MM.1S (cell line): ENCODE results near the gene SLC26A11.

ENCODE experiments used
- DNase-seq: peaks from one replicate; pipeline ENCODE4 v3.0.0-alpha.2; 2015
- H2AFZ ChIP-seq: fragments of 300-600 bp; sonication (generic); 2 replicates; pipeline ENCODE4 v1.6.0; 2016; ENCODE audit warnings: antibody characterized with exemption, low read length
- H3F3A ChIP-seq: fragments of 300-600 bp; sonication (generic); 2 replicates; pipeline ENCODE4 v1.6.1; 2016; ENCODE audit warnings: mild to moderate bottlenecking, antibody characterized with exemption, low read length, moderate library complexity, mixed read lengths; ENCODE audit not compliant: insufficient read depth
- H3K27ac ChIP-seq: fragments of 300-600 bp; sonication (generic); 2 replicates; pipeline ENCODE4 v1.5.1; 2016; ENCODE audit warnings: mild to moderate bottlenecking, low read length
- H3K27me3 ChIP-seq: fragments of 300-600 bp; sonication (generic); replicated peaks from 2 replicates; pipeline ENCODE4 v1.6.0; 2016; ENCODE audit warnings: low read length; ENCODE audit not compliant: insufficient read depth
- H3K36me3 ChIP-seq: fragments of 300-600 bp; sonication (generic); replicated peaks from 2 replicates; pipeline ENCODE4 v1.6.1; 2016; ENCODE audit warnings: mild to moderate bottlenecking, low read length, mixed read lengths; ENCODE audit not compliant: insufficient read depth
- H3K4me1 ChIP-seq: fragments of 300-600 bp; sonication (generic); 2 replicates; pipeline ENCODE4 v1.6.1; 2016; ENCODE audit warnings: low read length, mixed read lengths
- H3K4me2 ChIP-seq: fragments of 300-600 bp; sonication (generic); 2 replicates; pipeline ENCODE4 v1.6.0; 2016; ENCODE audit warnings: low read depth, low read length
- H3K4me3 ChIP-seq: fragments of 300-600 bp; sonication (generic); 2 replicates; pipeline ENCODE4 v1.5.1; 2016; ENCODE audit warnings: low read length, mixed read lengths
- H3K79me2 ChIP-seq: fragments of 300-600 bp; sonication (generic); 2 replicates; pipeline ENCODE4 v1.6.1; 2016; ENCODE audit warnings: mixed run types, low read length, mixed read lengths
- H3K9ac ChIP-seq: fragments of 300-600 bp; sonication (generic); 2 replicates; pipeline ENCODE4 v1.6.1; 2016; ENCODE audit warnings: low read length, mixed read lengths
- H3K9me2 ChIP-seq: fragments of 300-600 bp; sonication (generic); replicated peaks from 2 replicates; pipeline ENCODE4 v1.6.1; 2016; ENCODE audit warnings: mild to moderate bottlenecking, low read length, mixed read lengths; ENCODE audit not compliant: insufficient read depth
- H3K9me3 ChIP-seq: fragments of 300-600 bp; sonication (generic); replicated peaks from 2 replicates; pipeline ENCODE4 v1.6.1; 2016; ENCODE audit warnings: mild to moderate bottlenecking, low read length, mixed read lengths; ENCODE audit not compliant: insufficient read depth
- H4K20me1 ChIP-seq: fragments of 300-600 bp; sonication (generic); 2 replicates; pipeline ENCODE4 v1.6.1; 2016; ENCODE audit warnings: mild to moderate bottlenecking, low read length, moderate library complexity, mixed read lengths; ENCODE audit not compliant: insufficient read depth
- EZH2 ChIP-seq: fragments of 300-600 bp; sonication (generic); optimal IDR thresholded peaks from 2 replicates; pipeline ENCODE3; 2017; ENCODE audit warnings: low read depth, mild to moderate bottlenecking, antibody characterized with exemption, low read length, mixed read lengths
- EZH2phosphoT487 ChIP-seq: fragments of 300-600 bp; sonication (generic); IDR thresholded peaks from 2 replicates; pipeline ENCODE4 v1.6.1; 2018; ENCODE audit warnings: antibody characterized with exemption, low read length
- TF ChIP-seq, protein P1 (sequence below): fragments of 300-600 bp; sonication (generic); IDR thresholded peaks from 2 replicates; pipeline ENCODE4 v1.5.1; 2016; ENCODE audit warnings: antibody characterized with exemption, low read length, mixed read lengths

The SLC26A11 gene

GRCh38 chr17:80259457-80260068 lies 39.3 kb downstream of the SLC26A11 start:
- Histone ChIP-seq H3K4me2 (peak overlapping the region; percentile 62), H3F3A (peaks cover 52% of the 10 kb centered on the region), H3K4me1 (peaks cover 26% of the 10 kb centered on the region), H3K9me2 (no peaks in the 10 kb centered on the region), H3K27me3 (no peaks in the 10 kb centered on the region), H3K27ac (peak overlapping the region; percentile 48; the same call in 1 of the 2 replicates), H4K20me1 (no peaks in the 10 kb centered on the region), H3K4me3 (peak overlapping the region; percentile 55), H3K9ac (peak overlapping the region; percentile 59; the same call in 1 of the 2 replicates), H3K79me2 (peaks cover 11% of the 10 kb centered on the region), H2AFZ (0 out of 2 replicates have a peak overlapping the region, but pooled peaks have one; percentile 33), H3K9me3 (no peaks in the 10 kb centered on the region), H3K36me3 (no peaks in the 10 kb centered on the region)
- DNase-seq: no peak
- TF ChIP-seq EZH2 (no peak), EZH2phosphoT487 (no peak)
- TF ChIP-seq, protein P1, sequence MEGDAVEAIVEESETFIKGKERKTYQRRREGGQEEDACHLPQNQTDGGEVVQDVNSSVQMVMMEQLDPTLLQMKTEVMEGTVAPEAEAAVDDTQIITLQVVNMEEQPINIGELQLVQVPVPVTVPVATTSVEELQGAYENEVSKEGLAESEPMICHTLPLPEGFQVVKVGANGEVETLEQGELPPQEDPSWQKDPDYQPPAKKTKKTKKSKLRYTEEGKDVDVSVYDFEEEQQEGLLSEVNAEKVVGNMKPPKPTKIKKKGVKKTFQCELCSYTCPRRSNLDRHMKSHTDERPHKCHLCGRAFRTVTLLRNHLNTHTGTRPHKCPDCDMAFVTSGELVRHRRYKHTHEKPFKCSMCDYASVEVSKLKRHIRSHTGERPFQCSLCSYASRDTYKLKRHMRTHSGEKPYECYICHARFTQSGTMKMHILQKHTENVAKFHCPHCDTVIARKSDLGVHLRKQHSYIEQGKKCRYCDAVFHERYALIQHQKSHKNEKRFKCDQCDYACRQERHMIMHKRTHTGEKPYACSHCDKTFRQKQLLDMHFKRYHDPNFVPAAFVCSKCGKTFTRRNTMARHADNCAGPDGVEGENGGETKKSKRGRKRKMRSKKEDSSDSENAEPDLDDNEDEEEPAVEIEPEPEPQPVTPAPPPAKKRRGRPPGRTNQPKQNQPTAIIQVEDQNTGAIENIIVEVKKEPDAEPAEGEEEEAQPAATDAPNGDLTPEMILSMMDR: no peak

DNA sequence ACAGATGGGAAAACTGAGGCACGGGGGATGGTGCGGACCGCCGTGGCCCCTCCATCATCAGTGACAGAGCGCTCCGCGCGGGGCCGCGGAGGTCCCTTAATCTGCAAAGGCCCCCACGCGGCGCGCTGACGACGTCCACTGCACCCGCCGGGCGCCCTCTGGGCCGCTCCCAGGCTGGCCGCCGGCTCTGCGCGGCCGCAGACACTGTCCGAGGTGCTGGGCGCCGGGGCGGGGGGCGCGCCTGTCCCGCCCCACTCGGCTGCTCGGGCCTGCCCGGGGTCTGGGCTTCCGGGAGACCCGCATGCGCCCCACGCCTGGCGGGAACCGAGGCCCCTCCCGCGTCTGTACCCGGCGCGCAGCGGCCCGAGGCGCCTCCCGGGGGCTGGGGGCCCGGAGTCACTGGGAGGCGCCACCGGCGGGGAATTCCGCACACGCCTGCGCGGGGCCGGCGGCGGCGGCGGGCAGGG lies 39.9 kb downstream of the SLC26A11 start:
- Histone ChIP-seq H3K9ac (peak overlapping the region; percentile 59; the same call in 1 of the 2 replicates), H3K9me2 (no peaks in the 10 kb centered on the region), H3K27me3 (no peaks in the 10 kb centered on the region), H4K20me1 (no peaks in the 10 kb centered on the region), H3K4me1 (peaks cover 24% of the 10 kb centered on the region), H3K4me3 (peak overlapping the region; percentile 55), H3K36me3 (no peaks in the 10 kb centered on the region), H3K27ac (peak overlapping the region; percentile 48; the same call in 1 of the 2 replicates), H3K79me2 (peaks cover 16% of the 10 kb centered on the region), H3K4me2 (peak overlapping the region; percentile 62), H3K9me3 (no peaks in the 10 kb centered on the region), H3F3A (peaks cover 48% of the 10 kb centered on the region), H2AFZ (0 out of 2 replicates have a peak overlapping the region, but pooled peaks have one; percentile 33)
- no peak for TF ChIP-seq EZH2phosphoT487
- no peak for TF ChIP-seq EZH2
- TF ChIP-seq, protein P1: no peak
- peak; percentile 83 for DNase-seq

DNA sequence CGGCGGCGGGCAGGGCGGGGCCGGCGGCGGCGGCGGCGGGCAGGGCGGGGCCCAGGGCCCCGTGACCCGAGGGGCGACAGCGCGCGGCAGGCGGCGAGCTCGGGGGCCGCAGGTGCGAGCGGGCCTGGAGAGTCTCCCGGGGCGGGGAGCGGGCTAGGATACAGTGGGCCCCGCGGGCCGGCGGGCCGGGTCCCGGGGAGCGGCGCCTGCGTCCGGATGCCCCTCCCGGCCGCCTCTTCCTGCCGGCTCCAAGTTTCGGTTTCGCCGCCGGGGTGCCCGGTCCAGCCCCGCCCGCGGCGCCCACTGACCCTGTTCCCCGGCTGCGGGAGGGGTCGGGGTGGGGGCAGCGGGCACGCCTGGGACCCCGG lies 40.5 kb downstream of the SLC26A11 start, which contains the start of gene RNF213:
TSS of gene RNF213 (plus strand) at position 62 of the 368 bp plus-strand sequence. CDS start 2,830 bp downstream, outside the sequence.
- Histone ChIP-seq H3K4me2 (peak within 1 kb of the TSS; percentile 99), H3K9me2 (no peaks in the 10 kb centered on the region), H3K9me3 (no peaks in the 10 kb centered on the region), H3K36me3 (no peaks in the 10 kb centered on the region), H3K27ac (peak within 1 kb of the TSS; percentile 70; the same call in 1 of the 2 replicates), H3K27me3 (no peaks in the 10 kb centered on the region), H4K20me1 (no peaks in the 10 kb centered on the region), H3K4me1 (peaks cover 20% of the 10 kb centered on the region), H2AFZ (peak within 1 kb of the TSS; percentile 46; the same call in 1 of the 2 replicates), H3K79me2 (peaks cover 23% of the 10 kb centered on the region), H3K4me3 (peak within 1 kb of the TSS; percentile 80), H3K9ac (peak within 1 kb of the TSS; percentile 79), H3F3A (peaks cover 44% of the 10 kb centered on the region)
- peak; percentile 46 for DNase-seq
- TF ChIP-seq, protein P1: no peak
- TF ChIP-seq EZH2 (no peak), EZH2phosphoT487 (no peak)
